ENCODE results near the gene ITPKB.
A peak's percentile ranks its signal among the peaks of the same experiment; 100 is the strongest.

Gene ITPKB

DNA sequence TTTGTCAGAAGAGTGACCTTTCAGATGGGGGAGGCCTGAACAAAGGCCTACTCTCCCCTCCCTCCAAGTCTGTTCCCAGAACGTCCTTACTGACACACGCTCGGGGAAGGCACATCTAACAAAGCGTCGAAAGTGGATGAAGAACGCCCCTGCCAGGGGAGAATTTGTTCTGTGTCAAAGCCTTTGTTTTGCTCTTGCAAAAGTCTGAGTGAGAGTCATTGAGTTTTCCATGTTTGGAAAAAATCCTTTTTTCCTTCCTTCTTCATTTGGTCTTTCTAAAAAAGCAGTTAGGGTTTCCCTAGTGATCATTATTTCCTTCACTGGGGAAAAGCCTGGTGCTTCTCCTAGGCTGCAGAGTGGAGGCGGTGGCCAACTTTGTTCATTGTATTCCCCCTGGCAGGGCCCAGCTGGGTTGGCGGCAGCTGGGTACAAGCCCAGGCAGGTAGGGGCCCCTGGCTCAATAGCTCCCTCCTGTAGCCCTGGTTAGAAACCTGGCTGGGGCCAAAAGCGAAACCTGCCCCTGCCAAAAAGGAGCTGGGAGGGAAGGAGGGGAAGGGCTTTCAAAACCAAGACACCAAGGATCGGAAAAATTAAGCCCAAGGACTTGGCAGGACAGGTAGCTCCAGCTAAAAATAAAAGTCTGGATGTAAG lies 81.1 kb downstream of the ITPKB start:
- H3K27me3 Mint-ChIP-seq (ENCODE audit: low read depth, poor library complexity): peaks cover 9% of the 10 kb centered on the region
- TF ChIP-seq CTCF (IDR thresholded peaks at IDR 0.05): no peak
- no peak overlapping the region for H3K4me3 Mint-ChIP-seq
- H3K36me3 Mint-ChIP-seq (ENCODE audit: low read depth): no peaks in the 10 kb centered on the region
- H3K27ac Mint-ChIP-seq: peak overlapping the region; percentile 78
- no peaks in the 10 kb centered on the region for H3K9me3 Mint-ChIP-seq
- H3K4me1 Mint-ChIP-seq: peaks cover 86% of the 10 kb centered on the region
- DNase-seq: no peak

DNA sequence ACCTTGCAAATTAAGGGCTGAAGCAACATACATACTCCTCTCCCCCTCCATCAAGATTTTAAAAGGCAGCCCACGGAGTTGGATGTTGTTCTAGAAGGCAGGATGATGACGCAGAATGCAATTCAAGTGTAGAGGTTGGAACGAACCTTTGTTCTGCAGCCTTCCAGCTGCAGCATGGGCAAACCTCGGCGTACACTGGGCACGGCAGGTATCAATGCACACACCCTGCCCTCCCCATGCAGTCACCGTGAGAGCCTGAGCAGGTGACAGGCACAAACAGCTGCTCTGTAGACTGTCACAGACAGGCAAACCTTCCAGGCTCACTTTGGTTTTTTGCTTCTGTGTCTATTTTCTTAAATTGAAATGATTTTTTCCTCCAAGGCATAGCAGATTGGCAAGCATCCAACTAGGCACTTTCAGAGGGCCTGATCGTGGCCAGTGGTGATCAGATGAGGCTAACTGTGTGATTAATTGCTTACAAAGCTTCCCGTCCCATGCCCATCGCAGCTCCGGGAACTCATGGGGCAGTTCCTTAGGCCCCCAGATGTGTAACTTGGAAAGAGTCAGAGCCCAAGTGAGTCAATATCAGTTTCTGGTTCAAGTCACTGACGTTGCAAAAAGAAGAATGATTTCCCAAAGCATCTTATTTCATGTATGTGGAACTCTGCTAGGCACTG lies 82.3 kb downstream of the ITPKB start:
- Mint-ChIP-seq H3K4me1 (peaks cover 78% of the 10 kb centered on the region), H3K27ac (no peak overlapping the region), H3K4me3 (no peak overlapping the region), H3K36me3 (ENCODE audit: low read depth) (no peaks in the 10 kb centered on the region), H3K27me3 (ENCODE audit: low read depth, poor library complexity) (peaks cover 4% of the 10 kb centered on the region), H3K9me3 (no peaks in the 10 kb centered on the region)
- TF ChIP-seq CTCF (IDR thresholded peaks at IDR 0.05): no peak
- DNase-seq: no peak

DNA sequence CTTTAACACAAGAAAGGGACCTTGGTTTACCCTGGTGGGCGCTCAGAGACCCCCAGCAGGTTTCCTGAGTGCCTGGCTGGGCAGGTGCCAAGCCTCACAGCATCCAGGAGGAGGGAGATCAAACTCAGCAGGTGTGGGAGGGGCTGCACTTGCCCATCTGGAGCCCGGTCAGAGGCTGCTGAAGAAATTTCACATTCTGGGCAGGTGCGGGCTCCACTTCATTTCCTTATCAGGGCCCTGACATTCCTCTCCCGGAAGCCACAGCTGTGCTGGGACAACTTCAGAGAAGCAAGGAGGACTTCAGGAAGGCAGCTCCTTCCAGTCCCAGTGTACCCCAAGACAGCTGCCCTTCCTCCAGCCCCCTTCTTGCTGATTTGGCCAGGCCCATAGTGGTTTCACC lies 82.9 kb downstream of the ITPKB start:
- H3K4me3 Mint-ChIP-seq: no peak overlapping the region
- peaks cover 4% of the 10 kb centered on the region for H3K27me3 Mint-ChIP-seq (ENCODE audit: low read depth, poor library complexity)
- H3K4me1 Mint-ChIP-seq: peaks cover 73% of the 10 kb centered on the region
- TF ChIP-seq CTCF (IDR thresholded peaks at IDR 0.05): no peak
- no peak for DNase-seq
- no peaks in the 10 kb centered on the region for H3K36me3 Mint-ChIP-seq (ENCODE audit: low read depth)
- no peak overlapping the region for H3K27ac Mint-ChIP-seq
- H3K9me3 Mint-ChIP-seq: no peaks in the 10 kb centered on the region

- no peaks in the 10 kb centered on the region for H3K36me3 Mint-ChIP-seq (ENCODE audit: low read depth)
- TF ChIP-seq CTCF (IDR thresholded peaks at IDR 0.05): no peak
- H3K27me3 Mint-ChIP-seq (ENCODE audit: low read depth, poor library complexity): peaks cover 6% of the 10 kb centered on the region
- H3K4me3 Mint-ChIP-seq: no peak overlapping the region
- no peak overlapping the region for H3K27ac Mint-ChIP-seq
- H3K9me3 Mint-ChIP-seq: no peaks in the 10 kb centered on the region
- DNase-seq: no peak
- H3K4me1 Mint-ChIP-seq: peaks cover 67% of the 10 kb centered on the region
Measured at GRCh38 chr1:226655251-226656163, 83.6 kb downstream of the ITPKB start.

- Mint-ChIP-seq H3K9me3 (no peaks in the 10 kb centered on the region), H3K4me3 (no peak overlapping the region), H3K36me3 (ENCODE audit: low read depth) (no peaks in the 10 kb centered on the region), H3K27ac (peak overlapping the region; percentile 52), H3K27me3 (ENCODE audit: low read depth, poor library complexity) (peaks cover 6% of the 10 kb centered on the region), H3K4me1 (peaks cover 67% of the 10 kb centered on the region)
- TF ChIP-seq CTCF (IDR thresholded peaks at IDR 0.05): no peak
- no peak for DNase-seq
Measured at GRCh38 chr1:226654668-226655055, 84.4 kb downstream of the ITPKB start.
